NCI-H1694 treated with DMSO at 0.1 percent for 48 hours (cell line): ENCODE results near the gene MARCHF11.

ENCODE experiments used
- DNase-seq: peaks from one replicate; lab custom pipeline; 2025; lab: John Stamatoyannopoulos, UW

Gene MARCHF11

GRCh38 chr5:16131878-16132277, 47.7 kb downstream of the MARCHF11 start:
- no peak for DNase-seq

- no peak for DNase-seq
These were observed 50.6 kb downstream of the MARCHF11 start for GRCh38 chr5:16128944-16129343.

GRCh38 chr5:16127865-16128544, 51.6 kb downstream of the MARCHF11 start:
- no peak for DNase-seq

- DNase-seq: no peak
These were observed 59.0 kb downstream of the MARCHF11 start for GRCh38 chr5:16120579-16120978.

- no peak for DNase-seq
These were observed 59.8 kb downstream of the MARCHF11 start for GRCh38 chr5:16119790-16120189.

GRCh38 chr5:16115140-16115539, 64.5 kb downstream of the MARCHF11 start:
- no peak for DNase-seq

- no peak for DNase-seq
These were observed 71.2 kb downstream of the MARCHF11 start for GRCh38 chr5:16108418-16108817.

GRCh38 chr5:16104961-16105360, 74.6 kb downstream of the MARCHF11 start:
- no peak for DNase-seq

GRCh38 chr5:16095612-16096011, 84.0 kb downstream of the MARCHF11 start:
- DNase-seq: no peak

- DNase-seq: no peak
These were observed 89.3 kb downstream of the MARCHF11 start for GRCh38 chr5:16090270-16090669.

GRCh38 chr5:16082982-16083381, 96.6 kb downstream of the MARCHF11 start:
- no peak for DNase-seq

- no peak for DNase-seq
These were observed 97.5 kb downstream of the MARCHF11 start for GRCh38 chr5:16082053-16082452.

- DNase-seq: no peak
These were observed 98.1 kb downstream of the MARCHF11 start for GRCh38 chr5:16081376-16081955.

GRCh38 chr5:16076657-16077056, 102.9 kb downstream of the MARCHF11 start:
- DNase-seq: no peak

- no peak for DNase-seq
These were observed 105.2 kb downstream of the MARCHF11 start for GRCh38 chr5:16074358-16074757.

GRCh38 chr5:16072616-16073015, 107.0 kb downstream of the MARCHF11 start:
- DNase-seq: no peak

GRCh38 chr5:16067415-16067814, 112.2 kb downstream of the MARCHF11 start:
- no peak for DNase-seq

GRCh38 chr5:16066810-16067209, 112.8 kb downstream of the MARCHF11 start:
- no peak for DNase-seq

GRCh38 chr5:16066320-16066719, 113.3 kb downstream of the MARCHF11 start:
- no peak for DNase-seq

- no peak for DNase-seq
These were observed 113.8 kb downstream of the MARCHF11 start for GRCh38 chr5:16065831-16066230.

GRCh38 chr5:16064135-16064893, 115.3 kb downstream of the MARCHF11 start:
- DNase-seq: no peak

GRCh38 chr5:16061163-16061562, 118.4 kb downstream of the MARCHF11 start:
- DNase-seq: no peak

- no peak for DNase-seq
These were observed 122.3 kb downstream of the MARCHF11 start for GRCh38 chr5:16057277-16057676.
